HG03520 (cell line): Measurements from ENCODE around the gene ATP1A1.

Source experiments
- ATAC-seq: cut with Tn5 transposase; IDR thresholded peaks from one replicate; pipeline ENCODE4 v1.9.1; 2021; ENCODE audit warnings: mild to moderate bottlenecking, moderate library complexity; ENCODE audit not compliant: unreplicated experiment

The ATP1A1 gene

DNA sequence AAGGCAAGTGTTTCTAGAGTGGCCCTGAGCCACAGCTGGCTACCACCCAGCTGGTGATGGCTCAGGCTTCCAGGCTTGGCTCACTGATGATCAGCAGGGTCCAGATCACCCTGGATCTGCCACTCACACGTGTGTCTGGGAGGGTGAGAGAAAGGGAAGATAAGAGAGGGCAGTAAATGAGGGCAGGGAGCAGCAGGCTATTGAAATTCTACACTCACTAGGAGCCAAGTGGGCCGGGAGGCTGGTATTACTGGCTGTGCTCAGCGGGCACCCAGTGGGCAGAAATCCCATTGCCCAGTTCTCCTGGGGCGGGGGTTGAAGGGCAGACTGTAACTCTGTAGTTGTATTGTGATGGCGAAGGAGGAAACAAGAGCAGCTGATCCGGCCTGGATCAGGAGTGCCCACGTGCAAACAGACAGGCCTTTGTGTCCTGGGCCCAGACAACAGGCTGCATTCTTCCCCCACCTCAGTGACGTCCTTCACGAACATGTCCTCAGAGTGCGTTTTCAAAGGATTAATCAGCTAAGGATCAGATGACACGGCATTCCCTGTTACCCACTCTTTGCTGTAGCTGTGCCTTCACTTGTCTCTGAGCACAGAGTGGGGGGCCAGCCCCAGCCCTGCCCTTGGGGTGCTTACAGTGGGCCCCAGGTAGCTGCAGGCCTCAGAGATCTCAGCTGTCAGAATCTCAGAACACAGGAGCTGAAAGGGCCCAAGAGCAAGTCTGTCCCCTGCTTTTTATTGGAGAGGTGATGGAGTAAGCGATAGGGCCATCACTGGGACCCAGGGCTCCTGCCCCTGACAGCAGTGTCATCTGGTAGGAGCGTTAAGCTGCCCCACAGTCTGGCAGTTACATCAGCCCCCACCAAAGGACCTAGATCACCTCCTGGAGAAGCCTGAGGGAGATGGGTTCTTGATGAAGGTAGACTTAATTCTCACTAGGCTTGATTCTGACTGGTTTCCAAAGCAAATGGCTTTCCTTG, 60.5 kb downstream of the ATP1A1 start:
- no peak for ATAC-seq

DNA sequence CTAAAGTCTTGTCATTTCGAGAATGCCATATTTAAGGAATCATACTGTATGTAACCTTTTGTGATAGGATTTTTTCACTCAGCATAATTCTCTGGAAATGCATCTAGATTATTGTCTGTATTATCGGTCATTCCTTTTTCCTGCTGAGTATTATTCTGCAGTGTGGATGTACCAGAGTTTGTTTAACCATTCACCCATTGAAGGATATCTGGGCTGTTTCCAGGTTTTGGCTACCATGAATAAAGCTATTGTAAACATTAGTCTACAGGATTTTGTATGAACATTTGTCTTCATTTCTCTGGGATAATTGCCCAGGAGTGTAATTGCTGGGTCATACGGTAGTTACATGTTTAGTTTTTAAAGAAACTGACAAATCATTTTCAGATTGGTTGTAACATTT, 61.8 kb downstream of the ATP1A1 start:
- ATAC-seq = no peak

DNA sequence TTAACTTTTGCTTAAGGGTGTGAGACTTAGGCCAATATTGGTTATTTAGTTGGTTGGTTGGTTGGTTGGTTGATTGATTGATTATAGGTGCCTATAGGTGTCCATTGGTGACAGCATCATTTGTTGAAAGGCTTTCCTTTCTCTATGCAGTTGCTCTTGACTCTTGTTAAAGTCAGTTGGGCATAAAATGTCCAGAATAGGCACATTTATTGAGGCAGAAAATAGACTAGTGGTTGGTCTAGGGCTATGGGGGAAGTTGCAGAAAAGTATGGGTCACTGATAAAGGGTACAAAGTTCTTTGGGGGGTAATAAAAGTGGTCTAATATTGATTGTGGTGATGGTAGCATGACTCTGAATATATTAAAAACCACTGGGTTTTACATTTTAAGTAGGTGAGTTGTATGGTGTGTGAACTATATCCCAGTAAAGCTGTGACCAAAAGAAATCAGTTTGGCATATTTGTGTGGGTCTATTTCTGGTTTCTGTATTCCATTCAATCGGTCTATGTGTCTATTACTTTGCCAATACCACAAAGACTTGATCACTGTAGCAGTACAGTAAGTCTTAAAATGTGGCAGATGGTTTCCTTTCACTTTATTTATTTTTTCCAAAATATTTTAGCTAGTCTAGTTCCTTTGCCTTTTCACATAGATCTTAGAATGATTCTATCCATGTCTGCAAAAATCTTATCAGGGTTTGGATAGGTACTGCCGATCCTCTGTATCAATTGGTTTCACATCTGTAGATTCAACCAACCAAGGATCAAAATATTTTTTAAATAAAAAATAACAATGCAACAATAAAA, 63.0 kb downstream of the ATP1A1 start:
- ATAC-seq = no peak

DNA sequence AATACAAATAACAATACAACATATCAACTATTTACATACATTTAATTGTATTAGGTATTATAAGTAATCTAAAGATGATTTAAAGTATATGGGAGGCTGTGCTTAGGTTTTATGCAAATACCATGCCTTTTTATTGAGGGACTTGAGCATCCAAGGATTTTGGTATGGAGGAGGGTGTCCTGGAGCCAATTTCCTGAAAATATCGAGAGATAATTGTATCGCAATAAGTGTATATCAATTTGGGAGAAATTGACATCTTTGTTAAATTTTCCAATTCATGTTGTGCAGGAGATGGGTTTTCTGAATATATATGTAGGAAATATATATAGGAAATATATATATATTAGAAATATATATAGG, 63.5 kb downstream of the ATP1A1 start:
- ATAC-seq = no peak

DNA sequence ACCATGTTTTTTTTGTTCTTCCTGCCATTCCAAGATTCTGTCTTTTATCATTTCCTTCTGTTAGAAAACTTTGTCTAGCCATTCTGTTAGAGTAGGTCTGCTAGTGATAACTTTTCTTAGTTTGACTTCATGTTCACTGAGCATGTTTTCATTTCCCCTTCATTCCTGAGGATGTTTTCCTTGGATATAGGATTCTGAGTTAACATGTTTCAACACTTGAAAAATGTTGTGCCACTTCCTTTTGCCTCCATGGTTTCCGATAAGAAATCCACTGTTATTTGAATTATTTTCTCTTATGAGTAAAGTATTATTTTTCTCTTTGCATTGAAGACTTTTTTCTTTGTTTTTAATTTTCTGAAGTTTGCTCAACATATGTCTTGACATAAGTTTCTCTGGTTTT, 66.7 kb downstream of the ATP1A1 start:
- no peak for ATAC-seq

DNA sequence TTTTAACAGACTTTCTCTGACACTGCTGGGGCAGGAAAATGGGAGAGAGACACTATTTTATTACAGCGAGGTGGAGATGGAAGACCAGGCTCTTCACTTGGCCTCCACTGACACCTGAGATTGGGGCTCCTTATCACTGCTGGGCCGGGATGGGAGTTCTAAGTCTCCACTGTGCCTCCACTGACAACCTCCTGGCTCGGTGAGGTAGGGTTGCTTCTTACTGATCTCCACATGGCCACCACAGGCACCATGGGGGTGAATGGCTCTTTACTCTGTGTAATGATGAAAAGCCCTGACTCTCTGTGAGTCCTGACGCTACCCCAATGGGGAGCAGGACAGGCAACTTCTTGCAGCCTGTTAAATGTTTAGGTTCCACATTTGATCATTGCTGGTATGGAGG, 67.7 kb downstream of the ATP1A1 start:
- ATAC-seq = no peak

DNA sequence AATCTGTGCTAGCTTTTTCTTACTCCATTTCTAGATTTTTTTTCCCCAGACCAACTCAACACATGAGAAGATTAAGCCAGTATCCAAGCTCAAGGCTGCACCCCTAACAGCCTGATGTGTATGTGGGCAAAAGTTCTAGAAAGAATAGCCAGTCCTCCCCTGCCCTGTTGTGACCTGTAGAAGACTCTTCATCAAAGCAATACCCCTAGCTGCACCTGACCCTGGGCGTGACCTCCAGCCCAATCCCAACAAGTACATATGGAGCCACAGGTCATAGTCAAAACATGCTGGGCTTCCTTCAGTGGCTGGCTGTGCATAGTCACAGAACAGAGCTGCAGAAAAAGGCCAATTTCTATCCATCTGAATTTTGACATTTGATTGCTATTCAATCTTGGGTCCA, 72.5 kb downstream of the ATP1A1 start:
- ATAC-seq = no peak

DNA sequence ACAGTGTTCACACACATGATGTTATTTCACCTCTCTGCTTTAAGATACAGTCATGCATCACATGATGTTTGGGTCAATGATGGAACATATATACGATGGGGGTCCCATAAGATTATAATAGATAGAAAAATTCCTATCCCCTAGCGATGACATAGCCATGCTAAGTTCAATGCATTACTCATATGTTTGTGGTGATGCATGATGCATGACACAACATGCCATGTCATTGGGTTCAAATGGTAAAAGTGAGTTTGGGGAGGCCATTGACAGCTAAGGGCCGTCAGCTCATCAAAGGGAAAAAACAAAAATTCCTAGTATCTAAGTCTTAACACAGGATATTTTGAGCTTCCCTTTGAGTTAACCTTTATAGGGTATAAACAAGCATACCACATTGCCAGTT, 73.6 kb downstream of the ATP1A1 start:
- no peak for ATAC-seq

DNA sequence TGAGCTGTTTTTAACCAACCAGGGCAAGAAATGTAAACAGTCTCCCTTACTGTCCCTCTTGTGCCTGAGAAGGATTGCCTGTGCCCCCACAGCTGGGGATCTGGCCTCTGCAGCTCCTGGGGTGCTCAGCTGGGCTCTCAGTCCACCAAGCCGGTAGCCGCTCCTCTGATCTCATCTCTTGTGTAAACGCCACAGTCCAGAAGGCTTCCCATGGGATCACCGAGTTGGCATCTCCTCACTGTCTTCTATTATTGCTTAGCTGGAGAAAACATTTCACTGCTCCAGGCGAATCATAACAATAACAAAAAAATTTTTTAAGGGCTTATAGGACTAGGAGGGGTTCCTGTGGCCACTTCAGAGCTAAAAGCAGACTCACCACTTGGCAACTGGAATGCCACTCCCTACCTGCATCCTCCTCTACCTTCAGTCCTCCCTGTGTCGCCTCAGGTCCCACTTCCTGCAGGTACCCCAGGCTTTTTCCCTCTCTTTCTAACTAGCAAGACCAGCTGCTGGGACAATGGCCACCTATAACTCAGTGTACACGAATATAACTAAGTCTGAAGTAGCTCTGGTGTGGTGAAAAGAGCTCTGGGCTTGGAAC, 75.8 kb downstream of the ATP1A1 start:
- no peak for ATAC-seq

DNA sequence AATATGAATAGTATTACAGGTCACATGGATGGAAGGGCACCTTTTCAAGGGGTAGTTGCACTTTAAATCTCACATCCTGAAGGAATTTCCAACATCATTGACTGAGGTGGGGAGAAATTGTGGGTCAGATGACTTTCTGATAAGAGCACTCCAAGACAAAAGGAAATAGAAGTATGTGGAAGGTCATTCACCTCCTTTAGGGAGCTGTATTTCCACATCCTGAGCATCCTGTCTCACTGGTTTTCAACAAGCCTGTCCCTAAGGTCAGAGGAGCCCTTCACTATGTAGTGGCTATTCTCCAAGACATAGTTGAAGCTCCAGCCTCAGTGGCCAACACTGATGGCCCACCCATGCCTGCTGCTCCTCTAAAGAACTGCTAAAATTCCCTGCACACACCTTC, 76.5 kb downstream of the ATP1A1 start:
- no peak for ATAC-seq

DNA sequence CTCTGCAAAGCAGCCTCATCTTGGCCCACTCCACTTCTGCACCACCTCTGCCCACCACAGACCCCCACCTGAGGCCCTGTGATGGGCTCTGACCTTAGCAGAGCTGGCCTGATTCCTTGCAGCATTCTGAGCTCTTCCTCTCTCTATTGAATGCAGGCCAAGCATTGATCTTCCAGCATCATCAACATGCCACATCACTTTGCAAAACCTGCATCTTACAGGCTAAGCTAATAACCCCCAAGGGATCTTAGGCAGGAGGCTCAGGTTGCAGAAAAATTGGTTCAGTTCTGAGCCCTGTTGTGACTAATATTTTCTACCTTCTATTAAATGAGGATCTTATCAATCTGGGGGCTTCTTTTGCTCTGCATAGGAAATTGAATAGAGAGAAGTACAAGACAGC, 78.7 kb downstream of the ATP1A1 start:
- no peak for ATAC-seq

DNA sequence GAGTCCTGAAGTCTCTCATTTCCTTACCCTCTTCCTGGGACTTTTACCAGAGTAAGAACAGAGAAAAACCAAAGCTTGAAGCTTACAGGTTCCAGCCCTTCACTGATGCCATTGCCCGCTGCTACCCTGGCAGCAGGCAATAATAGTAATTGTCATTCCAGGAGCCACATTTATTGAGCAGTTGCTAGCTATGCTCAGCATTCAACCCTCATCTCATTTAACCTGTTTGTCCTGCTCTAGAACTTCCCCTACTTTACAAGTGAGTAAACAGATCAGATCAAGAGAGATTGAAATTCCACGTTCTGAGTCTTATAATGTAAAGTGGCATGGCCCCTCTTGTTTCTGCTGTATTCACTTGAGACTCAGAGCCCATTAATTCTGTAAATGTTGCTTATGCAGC, 80.4 kb downstream of the ATP1A1 start:
- ATAC-seq = no peak

DNA sequence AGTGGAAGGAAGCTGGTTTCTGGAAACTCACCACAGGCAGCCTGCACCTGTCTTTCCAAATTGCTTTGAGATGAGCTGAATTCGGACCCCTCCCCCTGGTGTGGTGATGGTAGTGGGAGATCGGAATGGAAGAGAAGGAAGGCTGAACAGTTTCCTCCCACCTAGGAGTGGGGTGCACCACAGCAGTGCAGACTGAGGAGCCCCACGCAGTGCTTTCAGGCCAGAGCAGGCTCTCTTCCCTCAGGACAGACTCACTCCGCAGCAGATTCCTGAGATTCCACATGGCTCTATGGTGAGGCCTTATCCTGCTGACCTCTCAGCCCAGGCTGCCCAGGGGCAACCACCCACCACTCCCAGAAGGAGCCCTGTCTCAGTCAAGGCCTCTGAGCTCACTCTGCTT, 80.9 kb downstream of the ATP1A1 start:
- ATAC-seq = no peak
